Right cardiac atrium (tissue), 5 donors: Measurements from ENCODE around the gene SMR3B. TPM values are rescaled to one million over a fixed set of nuclear protein-coding genes. Genes with fewer than 3 reads are reported as not detected.

Source experiments
- polyA plus RNA-seq: library from polyadenylated mRNA; stranded (reverse); fragments of 200-250 nt; gene quantifications from one replicate; pipeline ENCODE4 v1.2.3, GENCODE V29; 2013
- total RNA-seq, 4 donors: library from RNA; stranded (reverse); fragmentation: NEBNext Ultra II Directional; extraction: Animal tissue kit (Norgen Biotek cat#: 25700); gene quantifications; one replicate each; pipeline ENCODE4 v1.2.1, GENCODE V29; 2021
- donor health status: healthy with polysubstance abuse.
- donor health status: DM: no; HTN: yes; CAD: no.
- donor health status: DM: no; HTN: no; CAD: no.
- donor health status: DM: no; HTN: yes; CAD: no; lungs with severe emphysema.
- donor health status: DM: yes; HTN: yes; CAD: no.

The SMR3B gene
- total and polyA plus RNA-seq, 5 donors: not detected

Other genes with a start within 250 kb of the SMR3B start
- not detected for gene PRR27, start 228.9 kb upstream of the SMR3B start, total RNA-seq
- gene PRR27, start 228.9 kb upstream of the SMR3B start, polyA plus RNA-seq: not detected
- gene ODAM, start 187.4 kb upstream of the SMR3B start, total RNA-seq: not detected
- not detected for gene ODAM, start 187.4 kb upstream of the SMR3B start, polyA plus RNA-seq
- gene FDCSP, start 157.0 kb upstream of the SMR3B start, total RNA-seq: not detected
- gene FDCSP, start 157.0 kb upstream of the SMR3B start, polyA plus RNA-seq: not detected
- gene CSN3, start 140.5 kb upstream of the SMR3B start, total RNA-seq: not detected
- gene CSN3, start 140.5 kb upstream of the SMR3B start, polyA plus RNA-seq: not detected
- not detected for gene CABS1, start 48.1 kb upstream of the SMR3B start, total RNA-seq
- gene CABS1, start 48.1 kb upstream of the SMR3B start, polyA plus RNA-seq: not detected
- not detected for gene SMR3A, start 22.4 kb upstream of the SMR3B start, total RNA-seq
- not detected for gene SMR3A, start 22.4 kb upstream of the SMR3B start, polyA plus RNA-seq
- not detected for gene OPRPN, start 14.8 kb downstream of the SMR3B start, total RNA-seq
- not detected for gene OPRPN, start 14.8 kb downstream of the SMR3B start, polyA plus RNA-seq
- not detected for gene MUC7, start 89.1 kb downstream of the SMR3B start, total RNA-seq
- not detected for gene MUC7, start 89.1 kb downstream of the SMR3B start, polyA plus RNA-seq
- gene AMTN, start 135.4 kb downstream of the SMR3B start, total RNA-seq: not detected
- gene AMTN, start 135.4 kb downstream of the SMR3B start, polyA plus RNA-seq: not detected
- not detected for gene AMBN, start 209.1 kb downstream of the SMR3B start, total RNA-seq
- gene AMBN, start 209.1 kb downstream of the SMR3B start, polyA plus RNA-seq: not detected
- 10 to 100 TPM in 1 of 4 donors, 1 to 10 TPM in 3; 3.1 to 12.1 (median 4.6) TPM for gene ENAM, start 245.6 kb downstream of the SMR3B start, total RNA-seq
- gene ENAM, start 245.6 kb downstream of the SMR3B start, polyA plus RNA-seq: 2.6 TPM